DND-41 (cell line): ENCODE results near the gene PTPN1.

Experiments
- EZH2 ChIP-seq: IDR thresholded peaks from 3 replicates; pipeline ENCODE4 v1.6.1; 2012; ENCODE audit warnings: borderline replicate concordance, low read depth, mild to moderate bottlenecking, moderate library complexity, low read length, inconsistent platforms; ENCODE audit not compliant: severe bottlenecking
- TF ChIP-seq, protein P1 (sequence below): IDR thresholded peaks from 2 replicates; pipeline ENCODE4 v1.5.1; 2012; ENCODE audit warnings: borderline replicate concordance, low read length, moderate library complexity, mild to moderate bottlenecking; ENCODE audit not compliant: poor library complexity, severe bottlenecking; ENCODE audit errors: extremely low read depth

DNA sequence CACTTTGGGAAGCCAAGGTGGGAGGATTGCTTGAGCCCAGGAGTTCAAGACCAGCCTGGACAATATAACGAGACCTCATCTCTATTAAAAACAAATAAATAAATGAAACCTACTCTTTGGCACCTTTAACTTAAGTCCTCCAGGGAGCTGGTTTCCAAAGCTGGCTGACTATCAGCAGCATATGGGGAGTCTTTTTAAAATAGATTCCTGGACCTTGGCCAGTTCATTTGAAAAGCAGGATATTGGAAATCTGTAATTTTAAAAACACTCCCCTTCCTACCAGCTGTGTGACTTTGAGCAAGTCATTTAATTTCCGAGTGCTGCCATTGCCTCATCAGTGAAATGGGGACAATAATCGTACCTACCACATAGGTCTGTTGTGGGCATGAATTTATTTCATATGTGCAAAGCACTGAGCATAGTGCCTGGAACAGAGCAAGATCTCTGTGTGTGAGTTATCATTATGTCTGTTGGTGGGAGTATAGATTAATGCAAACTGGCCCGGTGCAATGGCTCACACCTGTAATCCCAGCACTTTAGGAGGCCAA is 40.9 kb upstream of the PTPN1 start:
- TF ChIP-seq, protein P1, sequence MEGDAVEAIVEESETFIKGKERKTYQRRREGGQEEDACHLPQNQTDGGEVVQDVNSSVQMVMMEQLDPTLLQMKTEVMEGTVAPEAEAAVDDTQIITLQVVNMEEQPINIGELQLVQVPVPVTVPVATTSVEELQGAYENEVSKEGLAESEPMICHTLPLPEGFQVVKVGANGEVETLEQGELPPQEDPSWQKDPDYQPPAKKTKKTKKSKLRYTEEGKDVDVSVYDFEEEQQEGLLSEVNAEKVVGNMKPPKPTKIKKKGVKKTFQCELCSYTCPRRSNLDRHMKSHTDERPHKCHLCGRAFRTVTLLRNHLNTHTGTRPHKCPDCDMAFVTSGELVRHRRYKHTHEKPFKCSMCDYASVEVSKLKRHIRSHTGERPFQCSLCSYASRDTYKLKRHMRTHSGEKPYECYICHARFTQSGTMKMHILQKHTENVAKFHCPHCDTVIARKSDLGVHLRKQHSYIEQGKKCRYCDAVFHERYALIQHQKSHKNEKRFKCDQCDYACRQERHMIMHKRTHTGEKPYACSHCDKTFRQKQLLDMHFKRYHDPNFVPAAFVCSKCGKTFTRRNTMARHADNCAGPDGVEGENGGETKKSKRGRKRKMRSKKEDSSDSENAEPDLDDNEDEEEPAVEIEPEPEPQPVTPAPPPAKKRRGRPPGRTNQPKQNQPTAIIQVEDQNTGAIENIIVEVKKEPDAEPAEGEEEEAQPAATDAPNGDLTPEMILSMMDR = no peak
- TF ChIP-seq EZH2 = no peak
